KOPT-K1 (cell line): ENCODE results near the gene GPHA2.

Experiments
- H3K27ac ChIP-seq: fragments of 200-600 bp; sonication (generic); 2 replicates; pipeline ENCODE4 v1.5.1; 2016; ENCODE audit warnings: antibody characterized with exemption, mild to moderate bottlenecking, low read depth, low read length; ENCODE audit not compliant: poor library complexity, severe bottlenecking
- H3K36me3 ChIP-seq: fragments of 200-600 bp; sonication (generic); 2 replicates; pipeline ENCODE4 v1.5.1; 2017; ENCODE audit warnings: antibody characterized with exemption, mild to moderate bottlenecking, low read length, moderate library complexity; ENCODE audit not compliant: insufficient read depth
- H3K9me3 ChIP-seq: fragments of 200-600 bp; sonication (generic); 2 replicates; pipeline ENCODE4 v1.5.1; 2017; ENCODE audit warnings: antibody characterized with exemption, low read length, mild to moderate bottlenecking; ENCODE audit not compliant: insufficient read depth, poor library complexity, severe bottlenecking

Gene GPHA2

GRCh38 chr11:64892838-64893193, 42.9 kb downstream of the GPHA2 start:
- peaks cover 28% of the 10 kb centered on the region; the same call in 1 of the 2 replicates for H3K36me3 ChIP-seq

GRCh38 chr11:64892411-64892831, 43.3 kb downstream of the GPHA2 start:
- Histone ChIP-seq H3K27ac (no peak overlapping the region), H3K9me3 (no peaks in the 10 kb centered on the region), H3K36me3 (peaks cover 24% of the 10 kb centered on the region; the same call in 1 of the 2 replicates)

More at GRCh38 chr11:64892838-64893193, 42.9 kb downstream of the GPHA2 start:
- Histone ChIP-seq H3K9me3 (no peaks in the 10 kb centered on the region), H3K27ac (no peak overlapping the region)

GRCh38 chr11:64891880-64892279, 43.8 kb downstream of the GPHA2 start:
- Histone ChIP-seq H3K27ac (no peak overlapping the region), H3K9me3 (no peaks in the 10 kb centered on the region), H3K36me3 (peaks cover 18% of the 10 kb centered on the region; the same call in 1 of the 2 replicates)

GRCh38 chr11:64891215-64891848, 44.4 kb downstream of the GPHA2 start:
- H3K36me3 ChIP-seq: peaks cover 15% of the 10 kb centered on the region; the same call in 1 of the 2 replicates
- H3K27ac ChIP-seq: no peak overlapping the region
- H3K9me3 ChIP-seq: no peaks in the 10 kb centered on the region

GRCh38 chr11:64890522-64890939, 45.2 kb downstream of the GPHA2 start:
- no peak overlapping the region for H3K27ac ChIP-seq
- no peaks in the 10 kb centered on the region for H3K9me3 ChIP-seq
- H3K36me3 ChIP-seq: 0 out of 2 replicates have a peak, but pooled peaks cover 8% of the 10 kb centered on the region

GRCh38 chr11:64888729-64889511, 46.8 kb downstream of the GPHA2 start:
- Histone ChIP-seq H3K9me3 (no peaks in the 10 kb centered on the region), H3K36me3 (no peaks in the 10 kb centered on the region), H3K27ac (no peak overlapping the region)

GRCh38 chr11:64888406-64888728, 47.3 kb downstream of the GPHA2 start:
- Histone ChIP-seq H3K9me3 (no peaks in the 10 kb centered on the region), H3K27ac (peak overlapping the region; percentile 54), H3K36me3 (no peaks in the 10 kb centered on the region)

GRCh38 chr11:64887757-64888405, 47.8 kb downstream of the GPHA2 start:
- H3K36me3 ChIP-seq: no peaks in the 10 kb centered on the region
- H3K9me3 ChIP-seq: no peaks in the 10 kb centered on the region
- peak overlapping the region; percentile 54 for H3K27ac ChIP-seq

GRCh38 chr11:64887234-64887756, 48.4 kb downstream of the GPHA2 start:
- Histone ChIP-seq H3K27ac (peak overlapping the region; percentile 54), H3K36me3 (no peaks in the 10 kb centered on the region), H3K9me3 (no peaks in the 10 kb centered on the region)

GRCh38 chr11:64885367-64886286, 50.1 kb downstream of the GPHA2 start:
- no peak overlapping the region for H3K27ac ChIP-seq
- H3K9me3 ChIP-seq: no peaks in the 10 kb centered on the region
- no peaks in the 10 kb centered on the region for H3K36me3 ChIP-seq
